ENCODE measurements around the gene SLC9A5. TPM values are rescaled to one million over a fixed set of nuclear protein-coding genes. Genes with fewer than 3 reads are reported as not detected.

Gene SLC9A5
- total RNA-seq, 1 experiment from 2014 or later, result 10.3 TPM

- no peaks in the 10 kb centered on the region for H3K27me3 Mint-ChIP-seq (ENCODE audit: low read depth)
- ChIA-PET POLR2A (no interaction called here), CTCF (interaction anchor here (0.6 to 1.8 kb wide), 6 partner anchors 17 to 184 kb away, joined by 3 to 7 read pairs (median 4); no protein-coding TSS in a partner anchor)
- ATAC-seq, result no peak
- H3K27ac Mint-ChIP-seq, result no peak overlapping the region
- H3K4me1 Mint-ChIP-seq, result peaks cover 9% of the 10 kb centered on the region
- no peak for DNase-seq (ENCODE audit: low spot score)
- no peaks in the 10 kb centered on the region for H3K9me3 Mint-ChIP-seq
- H3K36me3 Mint-ChIP-seq, result peaks cover 8% of the 10 kb centered on the region
- no peak overlapping the region for H3K4me3 Mint-ChIP-seq
- no peak for TF ChIP-seq NR3C1 (CRISPR knock-in tag; conservative IDR thresholded peaks at IDR 0.05; ENCODE audit: low read depth)
- no peak for TF ChIP-seq GRHL2 (CRISPR knock-in tag; IDR thresholded peaks at IDR 0.05; ENCODE audit: insufficient replicate concordance, severe bottlenecking)
- no peak for TF ChIP-seq E2F1 (CRISPR knock-in tag; IDR thresholded peaks at IDR 0.05)
- no peak for TF ChIP-seq ZNF416 (CRISPR knock-in tag; IDR thresholded peaks at IDR 0.05)
- TF ChIP-seq SP1 (CRISPR knock-in tag; conservative IDR thresholded peaks at IDR 0.05), result no peak
- no peak for TF ChIP-seq TP53 (CRISPR knock-in tag; IDR thresholded peaks at IDR 0.05)
- no peak for TF ChIP-seq ERG (CRISPR knock-in tag; IDR thresholded peaks at IDR 0.05)
- TF ChIP-seq ZNF512 (CRISPR knock-in tag; IDR thresholded peaks at IDR 0.05; ENCODE audit: borderline replicate concordance), result no peak
- TF ChIP-seq ZNF232 (CRISPR knock-in tag; IDR thresholded peaks at IDR 0.05), result no peak
- TF ChIP-seq ZNF396 (CRISPR knock-in tag; IDR thresholded peaks at IDR 0.05; ENCODE audit: borderline replicate concordance), result no peak
- TF ChIP-seq PREB (CRISPR knock-in tag; IDR thresholded peaks at IDR 0.05; ENCODE audit: borderline replicate concordance), result no peak
- no peak for TF ChIP-seq CTCF (IDR thresholded peaks at IDR 0.05)
- TF ChIP-seq FOXP1 (CRISPR knock-in tag; IDR thresholded peaks at IDR 0.05; ENCODE audit: borderline replicate concordance), result no peak
- no peak for TF ChIP-seq FOXJ3 (CRISPR knock-in tag; IDR thresholded peaks at IDR 0.05; ENCODE audit: borderline replicate concordance)
- no peak for TF ChIP-seq ZNF532 (CRISPR knock-in tag; IDR thresholded peaks at IDR 0.05; ENCODE audit: borderline replicate concordance)
- no peak for TF ChIP-seq ZNF219 (CRISPR knock-in tag; IDR thresholded peaks at IDR 0.05; ENCODE audit: borderline replicate concordance)
These were observed 47.1 kb upstream of the SLC9A5 start for GRCh38 chr16:67201411-67202345.

Measured in WTC11 (cell line).